GM12891 (cell line): ENCODE results near the gene CCM2.

Source experiments
- POLR2A ChIP-seq: IDR thresholded peaks from 2 replicates; pipeline ENCODE4 v1.6.1; 2011; ENCODE audit warnings: low read depth, low read length, control low read depth
- POLR2AphosphoS5 ChIP-seq: IDR thresholded peaks from 2 replicates; pipeline ENCODE4 v1.6.1; 2011; ENCODE audit warnings: low read depth, low read length, control low read depth
- SPI1 ChIP-seq: IDR thresholded peaks from 2 replicates; pipeline ENCODE4 v1.6.1; 2011; ENCODE audit warnings: low read depth, low read length, control low read depth
- TAF1 ChIP-seq: IDR thresholded peaks from 2 replicates; pipeline ENCODE4 v1.6.1; 2011; ENCODE audit warnings: low read depth, low read length, control low read depth

- TF ChIP-seq POLR2A (no peak), POLR2AphosphoS5 (no peak), SPI1 (no peak), TAF1 (no peak)
Measured at GRCh38 chr7:45080265-45080957, 80.4 kb downstream of the CCM2 start.
